OCI-LY3 (cell line): ENCODE results near the gene DGKG.

Experiments
- H2AFZ ChIP-seq: fragments of 200-600, 300-600 bp; shearing (Covaris generic); 2 replicates; pipeline ENCODE4 v1.6.0; 2014; ENCODE audit warnings: antibody characterized with exemption, low read depth, low read length
- H3K27ac ChIP-seq: fragments of 200-600, 300-600 bp; sonication (generic); 2 replicates; pipeline ENCODE4 v1.5.1; 2014; ENCODE audit warnings: mild to moderate bottlenecking, low read length, moderate library complexity, mixed read lengths
- H3K27me3 ChIP-seq: fragments of 200-600, 300-600 bp; sonication (generic); 2 replicates; pipeline ENCODE4 v1.6.1; 2014; ENCODE audit warnings: low read depth, low read length, mixed read lengths
- H3K36me3 ChIP-seq: fragments of 200-600, 300-600 bp; sonication (generic); replicated peaks from 2 replicates; pipeline ENCODE3; 2014; ENCODE audit warnings: low read depth, low read length, mixed read lengths
- H3K4me1 ChIP-seq: fragments of 300-600, 200-600 bp; sonication (generic); 2 replicates; pipeline ENCODE4 v1.6.1; 2014; ENCODE audit warnings: low read length, mixed read lengths
- H3K4me2 ChIP-seq: fragments of 200-600, 300-600 bp; sonication (generic); 2 replicates; pipeline ENCODE4 v1.6.1; 2014; ENCODE audit warnings: low read length, mixed read lengths
- H3K4me3 ChIP-seq: fragments of 300-600, 200-600 bp; sonication (generic); 2 replicates; pipeline ENCODE4 v1.5.1; 2014; ENCODE audit warnings: antibody characterized with exemption, mild to moderate bottlenecking, low read length, moderate library complexity
- H3K79me2 ChIP-seq: fragments of 300-600, 200-600 bp; shearing (Covaris generic); 2 replicates; pipeline ENCODE4 v1.6.1; 2014; ENCODE audit warnings: mild to moderate bottlenecking, low read length, mixed read lengths
- H3K9ac ChIP-seq: fragments of 300-600, 200-600 bp; shearing (Covaris generic); 2 replicates; pipeline ENCODE4 v1.6.0; 2014; ENCODE audit warnings: mild to moderate bottlenecking, low read length, moderate library complexity
- H3K9me3 ChIP-seq: fragments of 200-600, 300-600 bp; shearing (Covaris generic); 2 replicates; pipeline ENCODE4 v1.6.1; 2014; ENCODE audit warnings: low read length, mixed read lengths; ENCODE audit not compliant: insufficient read depth
- H4K20me1 ChIP-seq: fragments of 200-600, 300-600 bp; sonication (generic); 2 replicates; pipeline ENCODE4 v1.6.1; 2016; ENCODE audit warnings: low read length, mixed read lengths; ENCODE audit not compliant: insufficient read depth
- CTCF ChIP-seq: fragments of 200-600, 300-600 bp; sonication (generic); IDR thresholded peaks from 2 replicates; pipeline ENCODE4 v1.5.1; 2014; ENCODE audit warnings: antibody characterized with exemption, low read length, low read depth
- EZH2phosphoT487 ChIP-seq: fragments of 200-600 bp; shearing (Covaris generic); IDR thresholded peaks from 2 replicates; pipeline ENCODE4 v1.6.1; 2018; ENCODE audit warnings: antibody characterized with exemption, mixed run types, low read depth

DGKG gene

GRCh38 chr3:186251948-186252619 lies 110.0 kb downstream of the DGKG start:
- Histone ChIP-seq H4K20me1 (no peaks in the 10 kb centered on the region), H3K9me3 (no peaks in the 10 kb centered on the region), H3K36me3 (no peaks in the 10 kb centered on the region), H3K27ac (no peak overlapping the region), H2AFZ (no peak overlapping the region), H3K4me3 (no peak overlapping the region), H3K9ac (no peak overlapping the region), H3K4me1 (peaks cover 35% of the 10 kb centered on the region), H3K79me2 (no peaks in the 10 kb centered on the region), H3K4me2 (no peak overlapping the region), H3K27me3 (peaks cover 10% of the 10 kb centered on the region; the same call in 1 of the 2 replicates)
- TF ChIP-seq CTCF (no peak), EZH2phosphoT487 (no peak)

GRCh38 chr3:186248850-186249249 lies 113.2 kb downstream of the DGKG start:
- no peak overlapping the region for H3K27ac ChIP-seq
- H3K4me3 ChIP-seq = no peak overlapping the region
- H3K9ac ChIP-seq = no peak overlapping the region
- H3K4me1 ChIP-seq = peaks cover 10% of the 10 kb centered on the region
- 0 out of 2 replicates have a peak, but pooled peaks cover 4% of the 10 kb centered on the region for H3K27me3 ChIP-seq
- TF ChIP-seq CTCF (no peak), EZH2phosphoT487 (no peak)
- H3K9me3 ChIP-seq = no peaks in the 10 kb centered on the region
- H2AFZ ChIP-seq = no peak overlapping the region
- no peaks in the 10 kb centered on the region for H3K79me2 ChIP-seq
- H3K4me2 ChIP-seq = no peak overlapping the region
- H3K36me3 ChIP-seq = no peaks in the 10 kb centered on the region
- H4K20me1 ChIP-seq = no peaks in the 10 kb centered on the region

- H3K4me1 ChIP-seq = peaks cover 10% of the 10 kb centered on the region
- TF ChIP-seq EZH2phosphoT487 = no peak
- TF ChIP-seq CTCF = no peak
Observed at GRCh38 chr3:186247821-186248814, 113.9 kb downstream of the DGKG start.

DNA sequence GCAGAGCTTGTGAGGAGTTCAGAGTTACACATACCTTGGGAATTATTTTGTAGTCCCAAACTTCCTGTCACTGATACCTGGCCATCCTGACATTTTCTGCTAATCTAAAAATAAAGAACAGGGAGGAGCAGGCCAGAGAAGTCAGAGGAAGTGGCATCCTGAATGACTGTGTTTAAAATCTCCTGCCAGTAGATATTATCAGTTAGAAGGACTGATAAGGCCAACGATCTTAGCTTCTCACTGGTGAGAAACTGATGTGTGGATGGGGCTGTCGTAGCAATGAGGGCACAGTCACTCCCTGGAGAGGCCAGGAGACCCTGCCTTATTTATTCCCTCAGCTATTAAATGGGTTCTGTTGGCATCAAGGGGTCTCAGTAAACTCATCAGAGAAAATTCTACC lies 115.1 kb downstream of the DGKG start:
- H3K4me2 ChIP-seq = no peak overlapping the region
- 0 out of 2 replicates have a peak, but pooled peaks cover 4% of the 10 kb centered on the region for H3K27me3 ChIP-seq
- H3K79me2 ChIP-seq = no peaks in the 10 kb centered on the region
- H3K36me3 ChIP-seq = no peaks in the 10 kb centered on the region
- no peak overlapping the region for H2AFZ ChIP-seq
- H3K9me3 ChIP-seq = no peaks in the 10 kb centered on the region
- no peaks in the 10 kb centered on the region for H4K20me1 ChIP-seq
- no peak for TF ChIP-seq EZH2phosphoT487
- TF ChIP-seq CTCF = no peak
- no peak overlapping the region for H3K9ac ChIP-seq
- no peak overlapping the region for H3K27ac ChIP-seq
- peaks cover 16% of the 10 kb centered on the region for H3K4me1 ChIP-seq
- H3K4me3 ChIP-seq = no peak overlapping the region

More at GRCh38 chr3:186247821-186248814, 113.9 kb downstream of the DGKG start:
- Histone ChIP-seq H2AFZ (no peak overlapping the region), H3K27me3 (0 out of 2 replicates have a peak, but pooled peaks cover 4% of the 10 kb centered on the region), H3K9ac (no peak overlapping the region), H3K9me3 (no peaks in the 10 kb centered on the region), H3K27ac (no peak overlapping the region), H3K4me2 (peak overlapping the region; percentile 3; the same call in 1 of the 2 replicates), H3K4me3 (no peak overlapping the region), H3K36me3 (no peaks in the 10 kb centered on the region), H3K79me2 (no peaks in the 10 kb centered on the region), H4K20me1 (no peaks in the 10 kb centered on the region)
